IPS-20b (cell line): Measurements from ENCODE around the gene CFAP300.

Experiments
- H3K27ac ChIP-seq: one replicate; pipeline ENCODE4 v1.5.1; 2013; ENCODE audit warnings: low read length
- H3K27me3 ChIP-seq: 2 replicates; pipeline ENCODE4 v1.6.1; 2013; ENCODE audit warnings: mild to moderate bottlenecking, low read length, inconsistent platforms; ENCODE audit not compliant: insufficient read depth
- H3K36me3 ChIP-seq: 2 replicates; pipeline ENCODE4 v1.6.1; 2013; ENCODE audit warnings: low read depth, mild to moderate bottlenecking, inconsistent platforms, low read length, moderate library complexity; ENCODE audit not compliant: insufficient read depth
- H3K4me1 ChIP-seq: 2 replicates; pipeline ENCODE4 v1.6.1; 2013; ENCODE audit warnings: mild to moderate bottlenecking, control low read depth, inconsistent platforms, low read length, moderate library complexity; ENCODE audit not compliant: insufficient read depth
- H3K4me3 ChIP-seq: 2 replicates; pipeline ENCODE4 v1.5.1; 2013; ENCODE audit warnings: mild to moderate bottlenecking, low read length, inconsistent platforms
- H3K9ac ChIP-seq: 2 replicates; pipeline ENCODE4 v1.6.1; 2013; ENCODE audit warnings: low read depth, mild to moderate bottlenecking, inconsistent platforms, low read length, moderate library complexity
- H3K9me3 ChIP-seq: 2 replicates; pipeline ENCODE4 v1.6.1; 2013; ENCODE audit warnings: mild to moderate bottlenecking, low read depth, low read length, inconsistent platforms; ENCODE audit not compliant: insufficient read depth

Gene CFAP300

DNA sequence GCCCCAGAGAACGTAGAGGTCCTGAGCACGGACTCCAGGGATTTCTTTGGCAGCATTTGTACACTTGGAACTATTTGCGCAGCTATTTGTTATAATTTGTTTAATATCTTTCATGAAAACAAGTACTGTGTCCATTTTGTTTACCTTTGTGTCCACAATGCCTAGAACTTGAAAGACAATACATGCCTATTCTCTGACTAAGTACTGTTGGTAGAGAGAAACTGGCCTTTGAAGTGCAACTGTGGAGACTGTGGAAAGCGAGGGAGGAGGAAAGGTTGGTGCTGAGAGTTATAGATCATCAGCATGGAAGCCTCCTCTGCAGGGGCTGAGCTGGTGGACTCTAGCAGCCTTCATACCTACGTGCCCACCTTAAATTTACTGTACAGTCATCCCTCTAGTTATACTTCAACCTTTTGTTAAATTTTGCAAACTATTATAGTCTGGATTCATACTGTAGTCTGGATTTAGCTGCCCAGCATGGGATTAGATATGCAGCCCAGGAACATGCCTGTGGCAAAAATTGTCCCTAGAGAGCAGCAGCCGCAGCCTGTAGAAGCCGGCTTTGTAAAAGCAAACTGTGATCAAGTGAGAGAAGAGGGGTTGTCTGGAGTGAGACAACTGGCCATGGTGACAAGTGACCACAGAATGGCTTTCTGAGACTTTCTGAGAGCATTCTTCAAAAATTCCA is 38.8 kb downstream of the CFAP300 start:
- Histone ChIP-seq H3K9ac (no peak overlapping the region), H3K27ac (no peak overlapping the region), H3K4me1 (no peaks in the 10 kb centered on the region), H3K27me3 (no peaks in the 10 kb centered on the region), H3K36me3 (no peaks in the 10 kb centered on the region), H3K4me3 (no peak overlapping the region), H3K9me3 (no peaks in the 10 kb centered on the region)

DNA sequence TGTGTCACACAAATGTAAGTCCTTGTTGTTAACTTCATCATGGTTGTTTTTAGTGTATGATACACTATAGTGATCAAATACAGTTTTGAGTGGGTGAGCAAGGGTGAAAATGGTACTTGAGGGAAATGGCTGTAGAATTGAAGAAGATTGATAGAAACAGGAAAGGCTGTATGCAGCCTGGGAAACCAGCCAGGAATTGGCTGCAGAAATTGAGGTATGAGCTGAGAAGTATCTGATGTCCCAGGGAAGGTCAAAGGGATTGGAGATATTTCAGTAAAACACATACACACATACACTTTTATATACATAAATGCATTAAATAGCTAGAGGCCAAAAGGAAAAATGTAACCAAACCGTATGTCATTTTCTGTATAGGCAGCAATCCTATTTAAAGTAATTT is 49.9 kb downstream of the CFAP300 start:
- Histone ChIP-seq H3K27me3 (no peaks in the 10 kb centered on the region), H3K9ac (no peak overlapping the region), H3K27ac (no peak overlapping the region), H3K9me3 (no peaks in the 10 kb centered on the region), H3K4me3 (no peak overlapping the region), H3K36me3 (no peaks in the 10 kb centered on the region), H3K4me1 (no peaks in the 10 kb centered on the region)

- no peak overlapping the region for H3K27ac ChIP-seq
- H3K4me1 ChIP-seq, result no peaks in the 10 kb centered on the region
- H3K9ac ChIP-seq, result no peak overlapping the region
- H3K4me3 ChIP-seq, result no peak overlapping the region
- no peaks in the 10 kb centered on the region for H3K27me3 ChIP-seq
- no peaks in the 10 kb centered on the region for H3K36me3 ChIP-seq
- no peaks in the 10 kb centered on the region for H3K9me3 ChIP-seq
Measured at GRCh38 chr11:102099755-102100154, 52.5 kb downstream of the CFAP300 start.

GRCh38 chr11:102108734-102109440 is 61.6 kb downstream of the CFAP300 start:
- Histone ChIP-seq H3K4me3 (peak overlapping the region; percentile 95), H3K27ac (no peak overlapping the region), H3K36me3 (no peaks in the 10 kb centered on the region), H3K9me3 (no peaks in the 10 kb centered on the region; the same call in 1 of the 2 replicates), H3K27me3 (no peaks in the 10 kb centered on the region), H3K4me1 (peaks cover 15% of the 10 kb centered on the region; the same call in 1 of the 2 replicates), H3K9ac (peak overlapping the region; percentile 98; the same call in 1 of the 2 replicates)

GRCh38 chr11:102109896-102110760 is 62.9 kb downstream of the CFAP300 start, which contains the start of gene YAP1:
Gene YAP1 (plus strand): TSS chr11:102110447. CDS start chr11:102110849, 402 bp downstream.
- Histone ChIP-seq H3K27me3 (no peaks in the 10 kb centered on the region), H3K4me3 (peak within 1 kb of the TSS; percentile 95), H3K27ac (peak within 1 kb of the TSS; percentile 98), H3K9me3 (no peaks in the 10 kb centered on the region; the same call in 1 of the 2 replicates), H3K4me1 (peaks cover 28% of the 10 kb centered on the region), H3K9ac (peak within 1 kb of the TSS; percentile 98), H3K36me3 (no peaks in the 10 kb centered on the region)

DNA sequence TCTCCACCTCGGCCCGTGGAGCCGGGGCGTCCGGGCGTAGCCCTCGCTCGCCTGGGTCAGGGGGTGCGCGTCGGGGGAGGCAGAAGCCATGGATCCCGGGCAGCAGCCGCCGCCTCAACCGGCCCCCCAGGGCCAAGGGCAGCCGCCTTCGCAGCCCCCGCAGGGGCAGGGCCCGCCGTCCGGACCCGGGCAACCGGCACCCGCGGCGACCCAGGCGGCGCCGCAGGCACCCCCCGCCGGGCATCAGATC is 63.4 kb downstream of the CFAP300 start:
- no peaks in the 10 kb centered on the region for H3K27me3 ChIP-seq
- H3K9ac ChIP-seq, result peak overlapping the region; percentile 98
- H3K27ac ChIP-seq, result peak overlapping the region; percentile 98
- H3K36me3 ChIP-seq, result no peaks in the 10 kb centered on the region
- H3K4me3 ChIP-seq, result peak overlapping the region; percentile 95
- H3K9me3 ChIP-seq, result no peaks in the 10 kb centered on the region; the same call in 1 of the 2 replicates
- peaks cover 31% of the 10 kb centered on the region for H3K4me1 ChIP-seq

GRCh38 chr11:102111011-102111786 is 64.0 kb downstream of the CFAP300 start:
- H3K27ac ChIP-seq, result peak overlapping the region; percentile 98

GRCh38 chr11:102111787-102112508 is 64.7 kb downstream of the CFAP300 start:
- Histone ChIP-seq H3K4me3 (peak overlapping the region; percentile 95), H3K27me3 (no peaks in the 10 kb centered on the region; the same call in 1 of the 2 replicates), H3K27ac (peak overlapping the region; percentile 98), H3K4me1 (peaks cover 44% of the 10 kb centered on the region), H3K9me3 (no peaks in the 10 kb centered on the region; the same call in 1 of the 2 replicates), H3K9ac (peak overlapping the region; percentile 98), H3K36me3 (peaks cover 8% of the 10 kb centered on the region; the same call in 1 of the 2 replicates)

More at GRCh38 chr11:102111011-102111786, 64.0 kb downstream of the CFAP300 start:
- H3K27me3 ChIP-seq, result no peaks in the 10 kb centered on the region
- H3K4me3 ChIP-seq, result peak overlapping the region; percentile 95
- peaks cover 36% of the 10 kb centered on the region for H3K4me1 ChIP-seq
- no peaks in the 10 kb centered on the region; the same call in 1 of the 2 replicates for H3K9me3 ChIP-seq
- H3K36me3 ChIP-seq, result peaks cover 2% of the 10 kb centered on the region; the same call in 1 of the 2 replicates
- peak overlapping the region; percentile 98 for H3K9ac ChIP-seq

- no peak overlapping the region for H3K27ac ChIP-seq
- peak overlapping the region; percentile 98 for H3K9ac ChIP-seq
- H3K36me3 ChIP-seq, result peaks cover 12% of the 10 kb centered on the region; the same call in 1 of the 2 replicates
- no peaks in the 10 kb centered on the region; the same call in 1 of the 2 replicates for H3K27me3 ChIP-seq
- peak overlapping the region; percentile 95 for H3K4me3 ChIP-seq
- H3K4me1 ChIP-seq, result peaks cover 48% of the 10 kb centered on the region
- no peaks in the 10 kb centered on the region for H3K9me3 ChIP-seq
Measured at GRCh38 chr11:102112509-102112821, 65.2 kb downstream of the CFAP300 start.

DNA sequence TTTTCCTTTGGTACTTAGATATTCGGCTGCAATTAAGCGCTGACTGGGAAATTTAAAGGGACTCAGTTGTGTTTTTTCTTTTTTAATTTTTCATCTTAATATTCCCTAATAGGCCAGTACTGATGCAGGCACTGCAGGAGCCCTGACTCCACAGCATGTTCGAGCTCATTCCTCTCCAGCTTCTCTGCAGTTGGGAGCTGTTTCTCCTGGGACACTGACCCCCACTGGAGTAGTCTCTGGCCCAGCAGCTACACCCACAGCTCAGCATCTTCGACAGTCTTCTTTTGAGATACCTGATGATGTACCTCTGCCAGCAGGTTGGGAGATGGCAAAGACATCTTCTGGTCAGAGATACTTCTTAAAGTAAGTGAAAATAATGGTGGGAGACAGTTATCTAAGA is 66.8 kb downstream of the CFAP300 start:
- Histone ChIP-seq H3K9ac (no peak overlapping the region), H3K9me3 (no peaks in the 10 kb centered on the region), H3K27ac (no peak overlapping the region), H3K4me1 (peaks cover 58% of the 10 kb centered on the region), H3K4me3 (peak overlapping the region; percentile 45; the same call in 1 of the 2 replicates), H3K27me3 (no peaks in the 10 kb centered on the region; the same call in 1 of the 2 replicates), H3K36me3 (peaks cover 18% of the 10 kb centered on the region; the same call in 1 of the 2 replicates)
